ENCODE measurements around the gene SLC39A7.

The SLC39A7 gene, protein sequence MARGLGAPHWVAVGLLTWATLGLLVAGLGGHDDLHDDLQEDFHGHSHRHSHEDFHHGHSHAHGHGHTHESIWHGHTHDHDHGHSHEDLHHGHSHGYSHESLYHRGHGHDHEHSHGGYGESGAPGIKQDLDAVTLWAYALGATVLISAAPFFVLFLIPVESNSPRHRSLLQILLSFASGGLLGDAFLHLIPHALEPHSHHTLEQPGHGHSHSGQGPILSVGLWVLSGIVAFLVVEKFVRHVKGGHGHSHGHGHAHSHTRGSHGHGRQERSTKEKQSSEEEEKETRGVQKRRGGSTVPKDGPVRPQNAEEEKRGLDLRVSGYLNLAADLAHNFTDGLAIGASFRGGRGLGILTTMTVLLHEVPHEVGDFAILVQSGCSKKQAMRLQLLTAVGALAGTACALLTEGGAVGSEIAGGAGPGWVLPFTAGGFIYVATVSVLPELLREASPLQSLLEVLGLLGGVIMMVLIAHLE

DNA sequence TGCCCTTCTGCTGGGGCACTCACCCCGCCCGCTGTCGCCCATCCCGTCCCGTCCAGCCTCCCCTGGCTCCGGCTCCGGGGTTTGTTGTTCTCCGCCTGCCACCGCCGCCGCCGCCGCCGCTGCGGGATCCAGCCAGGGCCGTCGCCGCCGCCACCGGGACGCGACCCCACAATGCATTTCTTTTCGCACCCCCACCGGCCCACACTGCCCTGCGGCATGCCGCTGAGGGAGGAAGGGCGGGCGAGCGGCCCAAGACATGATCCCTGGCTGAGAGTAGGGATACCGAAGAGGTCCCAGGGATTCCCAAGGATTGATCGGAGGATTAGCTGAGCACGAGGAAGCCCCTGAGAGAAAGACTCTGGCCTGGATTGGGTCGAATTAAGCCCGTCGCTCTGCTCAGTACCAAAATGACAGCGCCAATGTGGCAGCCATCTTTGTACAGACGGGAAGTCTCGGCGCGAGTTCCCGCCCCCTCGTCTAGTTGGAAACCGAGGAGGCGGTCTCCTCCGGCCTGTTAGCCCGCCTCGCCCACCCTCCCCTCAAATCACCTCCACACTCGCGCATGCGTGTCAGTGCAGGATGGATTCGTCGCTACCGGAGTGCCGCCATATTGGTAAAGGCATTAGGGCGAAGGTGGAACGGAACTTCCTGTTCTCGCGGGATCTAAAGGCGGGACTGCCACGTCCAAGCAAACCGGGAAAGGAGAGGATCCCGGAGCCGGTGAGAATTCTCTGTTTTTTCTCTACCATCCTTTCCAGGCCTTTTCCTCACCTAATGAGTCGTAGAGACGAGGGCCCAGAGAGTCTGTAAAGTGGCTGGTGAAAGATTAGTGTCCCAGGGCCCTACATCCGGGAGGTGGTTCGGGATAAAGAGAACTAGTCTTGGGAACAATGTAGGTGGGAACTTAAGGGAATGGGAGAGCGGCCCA, at the start of gene SLC39A7, which contains the start of gene RXRB:
SLC39A7 (plus strand) TSS at position 649 of the 928 bp plus-strand sequence. CDS start 379 bp downstream, outside the sequence.
RXRB (minus strand) TSS at position 447 of the 928 bp plus-strand sequence; CDS start at position 258, 189 bp downstream.
- peak; percentile 99 for DNase-seq

DNA sequence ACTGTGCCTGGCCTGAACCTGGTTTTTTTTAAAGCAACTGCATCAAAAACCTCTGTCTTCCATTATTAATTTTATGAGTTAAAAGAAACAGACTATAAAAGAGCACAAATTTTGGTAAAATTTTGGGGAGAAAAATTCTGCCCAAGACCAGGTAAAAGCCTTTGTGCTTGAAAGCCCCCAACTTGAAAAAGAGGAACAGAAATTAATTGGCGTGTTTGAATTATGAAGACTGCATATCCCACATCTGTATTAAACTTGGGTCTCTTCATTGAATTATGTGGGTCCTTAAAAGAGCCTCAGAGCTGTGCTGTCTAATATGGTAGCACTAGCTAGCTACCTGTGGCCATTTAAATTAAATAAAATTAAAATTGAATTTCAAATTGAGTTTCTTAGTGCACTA, 49.6 kb upstream of the SLC39A7 start:
- DNase-seq = no peak

GRCh38 chr6:33154349-33154748, 46.3 kb upstream of the SLC39A7 start:
- no peak for DNase-seq

DNA sequence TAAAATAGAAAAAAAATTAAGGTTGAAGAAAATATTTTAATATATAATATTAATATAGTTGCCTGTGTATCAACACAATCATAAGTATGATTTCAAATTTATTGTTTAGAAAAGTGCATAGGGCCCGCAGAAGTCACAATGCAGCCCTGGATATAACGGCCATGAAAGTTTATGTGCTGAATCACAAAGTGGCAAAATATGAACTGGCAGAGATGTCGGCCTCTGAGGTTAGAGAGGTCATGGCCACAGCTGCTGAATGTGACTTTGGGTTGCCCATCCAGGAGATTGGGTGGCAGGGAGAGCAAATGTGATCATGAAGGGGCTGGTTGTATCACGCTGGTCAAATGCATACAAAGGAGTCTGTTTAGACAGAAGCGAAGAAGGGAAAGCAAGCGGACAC, 44.1 kb upstream of the SLC39A7 start:
- DNase-seq = no peak

DNA sequence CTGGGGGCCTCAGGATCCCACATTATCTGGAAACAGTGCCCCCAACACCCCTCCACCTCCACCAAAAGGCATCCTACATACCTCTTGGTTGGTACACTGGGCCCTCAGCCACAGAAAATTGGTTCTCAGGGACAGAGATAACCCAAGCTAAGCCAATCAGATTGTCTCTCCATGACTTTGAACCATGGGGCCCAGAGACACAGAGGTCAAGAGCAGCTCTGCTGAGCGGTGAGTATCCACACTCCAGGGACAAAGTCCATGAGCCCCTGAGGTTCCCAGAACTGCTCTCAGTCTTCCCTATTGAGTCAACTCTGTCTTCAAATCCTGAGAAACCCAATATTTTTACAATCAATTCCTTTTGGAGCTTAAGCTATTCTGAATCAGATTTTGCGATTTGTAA, 43.7 kb upstream of the SLC39A7 start:
- DNase-seq = no peak

- DNase-seq = no peak
Observed at GRCh38 chr6:33160096-33160495, 40.6 kb upstream of the SLC39A7 start.

GRCh38 chr6:33160728-33161344, 39.8 kb upstream of the SLC39A7 start:
- no peak for DNase-seq

DNA sequence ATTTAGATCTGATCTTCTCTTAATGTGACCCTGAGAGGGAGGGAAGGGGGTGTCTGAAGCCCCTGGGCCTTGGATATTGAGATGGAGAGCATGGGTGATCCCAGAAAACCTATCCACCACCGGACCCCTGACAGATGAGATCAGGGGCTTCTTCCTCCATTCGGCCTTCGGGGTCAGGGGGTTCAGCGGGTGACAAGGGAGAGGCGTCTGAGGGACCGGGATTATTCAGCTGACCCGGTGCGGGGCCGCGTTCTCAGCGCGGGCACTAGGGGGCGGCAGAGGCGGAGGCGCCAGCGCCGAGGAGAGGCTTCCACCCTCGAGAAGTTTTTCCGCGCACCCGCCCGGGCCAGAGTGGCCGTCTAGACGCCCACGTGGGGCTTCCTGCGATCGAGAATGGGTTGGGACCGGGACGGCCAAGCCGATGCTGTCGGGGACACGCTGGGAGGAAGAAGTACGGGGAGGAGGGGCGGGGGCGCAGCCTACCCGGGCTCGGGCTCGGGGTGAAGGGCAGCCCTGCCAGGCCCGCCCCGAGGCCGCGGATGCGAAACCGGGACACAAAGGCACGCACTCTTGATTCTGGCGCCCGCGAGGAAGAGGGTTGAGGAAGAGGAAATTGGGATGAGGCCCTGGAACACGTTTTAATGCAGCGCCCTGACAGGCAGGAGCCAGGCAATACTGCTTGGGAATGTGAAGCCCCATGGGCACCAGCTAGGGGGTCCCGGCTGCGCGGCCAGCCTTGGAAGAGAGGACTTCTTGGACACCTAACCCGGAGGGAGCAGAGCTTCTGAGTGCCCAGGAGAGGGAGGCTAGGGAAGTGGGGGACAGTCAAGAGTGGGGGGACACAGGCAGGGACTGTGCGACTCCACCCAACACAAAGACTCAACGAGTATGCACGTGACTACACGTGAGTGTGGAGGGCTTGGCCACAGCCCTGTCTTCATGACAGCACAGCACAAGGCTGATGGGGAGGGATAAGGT, 39.0 kb upstream of the SLC39A7 start:
- peak; percentile 81 for DNase-seq

DNA sequence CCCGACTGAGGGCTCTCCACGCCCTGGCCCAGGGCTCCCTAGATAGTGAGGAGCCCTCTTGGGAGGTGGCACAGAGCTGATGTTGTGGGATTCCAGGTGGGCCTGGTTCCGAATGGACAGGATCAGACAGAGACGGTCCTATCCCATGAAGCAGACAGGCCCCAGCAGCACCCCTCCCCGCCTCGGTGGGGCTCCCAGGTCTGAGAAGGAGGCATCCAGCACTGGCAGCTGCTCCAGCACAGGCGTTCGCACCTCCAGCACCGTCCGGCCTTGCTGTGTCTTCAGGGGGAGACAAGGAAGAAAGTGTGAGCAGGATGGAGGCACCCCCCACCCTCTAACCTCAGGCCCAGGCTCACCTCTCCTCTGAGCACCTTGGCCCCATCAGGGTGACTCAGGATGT, 37.1 kb upstream of the SLC39A7 start:
- no peak for DNase-seq

- DNase-seq = no peak
Observed at GRCh38 chr6:33164176-33164575, 36.5 kb upstream of the SLC39A7 start.

- DNase-seq = no peak
Observed at GRCh38 chr6:33164665-33165373, 35.8 kb upstream of the SLC39A7 start.

DNA sequence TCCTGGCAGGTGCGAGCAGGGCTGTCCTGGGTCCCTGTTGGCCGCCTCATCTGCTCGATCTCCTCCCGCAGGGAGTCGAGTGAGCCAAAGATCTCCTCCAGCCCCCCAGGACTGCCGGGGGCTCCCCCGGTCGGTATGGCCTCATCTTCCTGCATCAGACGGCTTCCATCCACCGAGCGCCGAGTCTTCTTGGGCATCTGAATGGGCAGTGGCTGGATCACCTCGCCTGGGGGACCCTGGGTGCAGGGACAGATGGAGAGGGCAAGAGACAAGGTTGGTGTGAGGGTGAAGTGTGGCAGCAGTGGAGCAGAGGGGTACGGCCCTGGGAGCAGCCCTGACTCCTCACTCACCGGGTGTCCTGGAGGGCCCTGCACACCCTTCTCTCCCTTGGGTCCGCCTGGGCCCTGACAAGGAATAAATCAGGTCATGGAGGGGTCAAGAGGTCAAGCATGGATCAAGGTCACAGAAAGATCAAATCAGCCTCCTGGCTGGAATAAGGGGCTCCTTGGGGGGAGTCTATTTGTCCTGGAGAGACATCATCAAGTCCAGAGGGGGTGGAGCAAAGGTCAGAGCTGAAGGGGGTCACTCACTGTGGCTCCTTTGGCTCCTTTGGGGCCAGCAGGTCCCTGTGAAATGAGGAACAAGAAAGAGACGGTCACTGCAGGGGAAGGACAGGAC, 34.9 kb upstream of the SLC39A7 start:
- no peak for DNase-seq

DNA sequence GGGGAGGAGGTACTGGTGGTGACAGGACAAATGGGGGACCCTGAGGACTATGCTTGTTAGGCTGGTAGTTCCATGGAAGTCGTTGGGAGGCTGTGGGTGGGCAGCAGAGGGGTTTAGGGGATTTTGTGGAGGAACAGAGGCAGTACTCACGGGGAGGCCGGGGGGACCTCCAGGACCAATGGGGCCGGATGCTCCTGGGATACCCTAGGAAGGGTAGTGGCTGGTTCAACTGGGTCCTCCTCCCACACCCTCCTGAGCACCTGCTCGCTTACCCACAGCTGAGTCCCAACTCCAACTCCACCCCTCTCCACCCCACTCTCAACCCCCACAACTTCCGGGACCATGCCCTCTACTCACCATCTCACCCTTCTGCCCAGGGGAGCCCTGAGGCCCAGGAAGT, 34.3 kb upstream of the SLC39A7 start:
- DNase-seq = no peak

GRCh38 chr6:33166811-33167210, 33.9 kb upstream of the SLC39A7 start:
- no peak for DNase-seq

DNA sequence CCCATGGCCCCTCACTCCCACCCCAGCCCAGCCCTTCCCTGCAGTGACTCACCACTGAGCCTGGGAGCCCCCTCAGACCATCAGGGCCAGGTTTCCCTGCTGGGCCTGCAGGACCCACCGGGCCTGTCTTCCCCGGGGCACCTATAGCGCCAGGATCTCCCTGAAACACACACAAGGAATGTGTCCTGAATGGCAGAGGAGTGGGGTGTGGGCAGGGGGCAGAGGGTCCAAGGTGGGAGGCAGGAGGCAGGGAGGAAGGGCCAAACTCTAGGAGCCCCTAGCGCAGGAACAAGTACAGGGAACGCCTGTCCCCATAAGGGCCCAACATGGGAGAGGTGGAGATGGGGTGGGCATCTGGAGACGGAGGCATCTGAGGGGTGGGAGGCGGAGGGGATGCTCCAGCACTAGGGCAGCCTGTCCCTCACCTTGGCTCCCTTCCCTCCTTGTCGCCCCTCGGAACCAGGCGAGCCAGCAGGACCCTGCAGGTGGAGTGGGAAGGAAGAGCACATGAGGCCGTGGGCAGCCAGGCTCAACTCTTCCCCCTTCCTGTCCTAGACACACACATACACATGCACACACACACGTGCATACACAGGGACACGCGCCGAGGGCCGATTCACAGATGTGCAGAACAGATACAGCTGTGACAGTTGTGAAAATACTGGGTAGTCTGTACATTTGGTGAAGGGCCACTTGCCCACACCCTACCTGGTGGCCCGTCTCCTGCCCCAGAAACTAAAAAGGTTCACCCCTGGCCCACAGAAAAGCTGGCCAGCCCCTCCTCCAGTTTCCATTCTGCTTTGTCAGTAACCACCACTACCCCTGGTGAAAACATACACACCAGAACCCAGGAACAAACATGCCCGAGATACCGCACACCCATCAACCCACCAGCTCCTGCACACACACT, 33.0 kb upstream of the SLC39A7 start:
- no peak for DNase-seq

GRCh38 chr6:33168284-33168601, 32.4 kb upstream of the SLC39A7 start:
- DNase-seq = no peak

DNA sequence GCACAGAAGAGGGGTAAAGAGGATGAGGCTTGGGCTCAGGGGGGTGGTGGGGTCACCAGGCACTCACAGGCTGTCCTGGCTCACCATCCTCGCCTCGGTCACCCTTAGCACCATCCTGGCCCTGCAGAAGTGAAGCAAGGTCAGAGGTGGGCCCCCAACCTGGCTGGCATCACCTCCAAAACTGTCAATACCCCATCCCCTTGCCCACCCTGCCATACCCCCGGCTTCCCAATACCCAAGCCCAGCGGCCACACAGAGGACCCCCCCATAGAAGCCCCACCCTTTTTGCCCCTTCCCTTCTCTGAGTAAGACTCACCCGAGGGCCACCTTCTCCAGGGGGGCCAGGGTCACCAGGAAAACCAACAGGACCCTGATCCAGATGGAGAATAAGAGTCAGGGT, 32.0 kb upstream of the SLC39A7 start:
- DNase-seq = no peak

- no peak for DNase-seq
Observed at GRCh38 chr6:33169291-33170175, 31.1 kb upstream of the SLC39A7 start.

Measured in CD4-positive, alpha-beta T cell treated with Interleukin-15 for 1 hour (primary cell).